Upper lobe of left lung (tissue), 6 donors: ENCODE measurements around the gene GPATCH2. TPM values are rescaled to one million over a fixed set of nuclear protein-coding genes. Genes with fewer than 3 reads are reported as not detected.

Experiments used
- ATAC-seq, 2 donors: fragments of 200-7000 bp; cut with Tn5 transposase; one replicate each; pipeline ENCODE4 v1.9.1; 2022; ENCODE audit warnings: mild to moderate bottlenecking in 2 of 2, moderate library complexity in 2 of 2; ENCODE audit not compliant: low FRiP score in 2 of 2
- DNase-seq, 2 donors: peaks; one replicate each; pipeline ENCODE4 v3.0.0-alpha.2; 2019 to 2020
- H3K27ac ChIP-seq, 4 donors: fragments of 200-600 bp; sonication (generic); one replicate each; pipeline ENCODE4 v1.5.1; 2016 to 2019
- H3K27me3 ChIP-seq, 4 donors: fragments of 200-600 bp; sonication (generic); one replicate each; pipeline ENCODE4 v1.5.1; 2017 to 2019
- H3K36me3 ChIP-seq, 4 donors: fragments of 200-600 bp; sonication (generic); one replicate each; pipeline ENCODE4 v1.5.1; 2016 to 2019
- H3K4me1 ChIP-seq, 4 donors: fragments of 200-600 bp; sonication (generic); one replicate each; pipeline ENCODE4 v1.5.1; 2018 to 2019
- H3K4me3 ChIP-seq, 4 donors: fragments of 200-600 bp; sonication (generic); one replicate each; pipeline ENCODE4 v1.5.1; 2017 to 2019; ENCODE audit warnings: mild to moderate bottlenecking in 2 of 4, moderate library complexity in 1 of 4
- H3K9me3 ChIP-seq, 4 donors: fragments of 200-600 bp; sonication (generic); one replicate each; pipeline ENCODE4 v1.5.1; 2018 to 2019
- CTCF ChIP-seq, 6 experiments: fragments of 450-650 bp in 4 of 6; fragments of 200-600 bp in 2 of 6; sonication (generic) in 2 of 6; IDR thresholded peaks; one replicate each; pipeline ENCODE4 v1.5.1; 2016 to 2019; ENCODE audit warnings: antibody characterized with exemption in 6 of 6
- EP300 ChIP-seq, 4 donors: sonication (generic); formaldehyde crosslinking; IDR thresholded peaks; one replicate each; pipeline ENCODE4 v1.5.1; 2017; ENCODE audit warnings: antibody characterized with exemption in 4 of 4, control low read depth in 2 of 4
- POLR2A ChIP-seq, 4 donors: fragments of 450-650 bp; IDR thresholded peaks; one replicate each; pipeline ENCODE4 v1.5.1; 2016 to 2017; ENCODE audit warnings: antibody characterized with exemption in 4 of 4, mild to moderate bottlenecking in 2 of 4
- POLR2AphosphoS5 ChIP-seq, 2 donors: sonication (generic); formaldehyde crosslinking; IDR thresholded peaks; one replicate each; pipeline ENCODE4 v1.5.1; 2017; ENCODE audit warnings: antibody characterized with exemption in 2 of 2
- WGBS, 2 donors: methylation state at CpG; one replicate each; pipeline ENCODE4 v1.1.5; 2017 to 2018; 5-methylcytosine and 5-hydroxymethylcytosine counted together
- total RNA-seq, 6 donors: library from RNA; depleted of rRNA in 4 of 6; stranded (reverse); fragments of >200 nt in 4 of 6; gene quantifications; one replicate each; pipeline versions ENCODE4 v1.1.0 to v1.2.1, GENCODE V29; 2016 to 2021
- donor health status: DM: no; HTN: no; CAD: no; lungs with moderate emphysema.
- donor health status: DM: no; HTN: yes; CAD: no; lungs with severe emphysema.

Gene GPATCH2
- total RNA-seq, 6 donors from 2014 or later = 9.1 to 22.4 (median 15.1) TPM

GRCh38 chr1:217605390-217605789 is 25.5 kb downstream of the GPATCH2 start:
- DNase-seq = no peak
- WGBS, 2 donors = 98 to 100% methylated on average over 1 of the region's 1 CpG
- H3K9me3 ChIP-seq = no peaks in the 10 kb centered on the region
- H3K4me1 ChIP-seq = no peaks in the 10 kb centered on the region
- no peak for ATAC-seq
- no peaks in the 10 kb centered on the region for H3K27me3 ChIP-seq
- no peak overlapping the region for H3K4me3 ChIP-seq
- TF ChIP-seq POLR2A (IDR thresholded peaks at IDR 0.05) (no peak), POLR2AphosphoS5 (IDR thresholded peaks at IDR 0.05) (no peak), CTCF (IDR thresholded peaks at IDR 0.05) (no peak), EP300 (IDR thresholded peaks at IDR 0.05) (no peak)
- H3K27ac ChIP-seq = no peak overlapping the region
- peaks cover 3 to 24% (median 6%) of the 10 kb centered on the region in 4 donors for H3K36me3 ChIP-seq

GRCh38 chr1:217602380-217602779 is 28.5 kb downstream of the GPATCH2 start:
- no peak overlapping the region for H3K27ac ChIP-seq
- ATAC-seq = no peak

GRCh38 chr1:217599154-217599553 is 31.7 kb downstream of the GPATCH2 start:
- Histone ChIP-seq H3K36me3 (peaks cover 0 to 3% (median 0%) of the 10 kb centered on the region in 4 donors), H3K27me3 (no peaks in the 10 kb centered on the region), H3K4me3 (no peak overlapping the region), H3K4me1 (no peaks in the 10 kb centered on the region), H3K9me3 (no peaks in the 10 kb centered on the region), H3K27ac (no peak overlapping the region)
- TF ChIP-seq POLR2AphosphoS5 (IDR thresholded peaks at IDR 0.05) (no peak), POLR2A (IDR thresholded peaks at IDR 0.05) (no peak), EP300 (IDR thresholded peaks at IDR 0.05) (no peak), CTCF (IDR thresholded peaks at IDR 0.05) (no peak)
- no peak for ATAC-seq
- WGBS, 2 donors = 73 to 76% methylated on average over 2 of the region's 2 CpGs
- no peak for DNase-seq

More at GRCh38 chr1:217602380-217602779, 28.5 kb downstream of the GPATCH2 start:
- Histone ChIP-seq H3K36me3 (peaks cover 0 to 12% (median 4%) of the 10 kb centered on the region in 4 donors), H3K9me3 (no peaks in the 10 kb centered on the region), H3K27me3 (no peaks in the 10 kb centered on the region), H3K4me1 (no peaks in the 10 kb centered on the region), H3K4me3 (no peak overlapping the region)
- no peak for DNase-seq
- TF ChIP-seq EP300 (IDR thresholded peaks at IDR 0.05) (no peak), POLR2AphosphoS5 (IDR thresholded peaks at IDR 0.05) (no peak), POLR2A (IDR thresholded peaks at IDR 0.05) (no peak), CTCF (IDR thresholded peaks at IDR 0.05) (no peak)

GRCh38 chr1:217590598-217590997 is 40.3 kb downstream of the GPATCH2 start:
- WGBS, 2 donors = 77 to 89% methylated on average over 2 of the region's 2 CpGs
- DNase-seq (no peak), ATAC-seq (no peak)
- H3K4me1 ChIP-seq = no peaks in the 10 kb centered on the region
- no peaks in the 10 kb centered on the region for H3K27me3 ChIP-seq
- no peaks in the 10 kb centered on the region for H3K36me3 ChIP-seq
- H3K9me3 ChIP-seq = no peaks in the 10 kb centered on the region
- no peak overlapping the region for H3K4me3 ChIP-seq
- no peak for TF ChIP-seq CTCF (IDR thresholded peaks at IDR 0.05)
- no peak for TF ChIP-seq POLR2A (IDR thresholded peaks at IDR 0.05)
- no peak for TF ChIP-seq EP300 (IDR thresholded peaks at IDR 0.05)
- no peak for TF ChIP-seq POLR2AphosphoS5 (IDR thresholded peaks at IDR 0.05)
- H3K27ac ChIP-seq = no peak overlapping the region

- Histone ChIP-seq H3K9me3 (no peaks in the 10 kb centered on the region), H3K27me3 (no peaks in the 10 kb centered on the region), H3K27ac (no peak overlapping the region), H3K36me3 (no peaks in the 10 kb centered on the region), H3K4me3 (no peak overlapping the region), H3K4me1 (no peaks in the 10 kb centered on the region)
- 79% methylated on average over 4 of the region's 4 CpGs for WGBS, 2 donors
- ATAC-seq (no peak), DNase-seq (no peak)
- TF ChIP-seq POLR2AphosphoS5 (IDR thresholded peaks at IDR 0.05) = no peak
- TF ChIP-seq EP300 (IDR thresholded peaks at IDR 0.05) = no peak
- TF ChIP-seq POLR2A (IDR thresholded peaks at IDR 0.05) = no peak
- no peak for TF ChIP-seq CTCF (IDR thresholded peaks at IDR 0.05)
These were observed 44.3 kb downstream of the GPATCH2 start for GRCh38 chr1:217586586-217586985.
